K562 (cell line): Measurements from ENCODE around the gene PI4KA. TPM values are rescaled to one million over a fixed set of nuclear protein-coding genes. Genes with fewer than 3 reads are reported as not detected.

Source experiments
- ATF1 ChIP-seq, 2 experiments: fragments of 450-650 bp in 1 of 2; IDR thresholded peaks; 2 replicates each; pipeline ENCODE4 v1.6.1; 2016; ENCODE audit warnings: missing compliant biosample characterization in 1 of 2, missing genetic modification characterization in 1 of 2
- ATF6 ChIP-seq: sonication (generic); formaldehyde crosslinking; IDR thresholded peaks from 2 replicates; pipeline ENCODE4 v1.4.0; 2020; ENCODE audit warnings: mild to moderate bottlenecking, missing genetic modification reagents
- CBFA2T2 ChIP-seq: fragments of 450-650 bp; conservative IDR thresholded peaks from 2 replicates; pipeline ENCODE4 v1.6.1; 2017; ENCODE audit warnings: mild to moderate bottlenecking
- CBX8 ChIP-seq: fragments of 200-600 bp; sonication (generic); IDR thresholded peaks from 2 replicates; pipeline ENCODE4 v1.6.1; 2012; ENCODE audit warnings: borderline replicate concordance, mixed run types, low read depth, mild to moderate bottlenecking, moderate library complexity, mixed read lengths, low read length, control low read depth, inconsistent platforms; ENCODE audit not compliant: poor library complexity, severe bottlenecking; ENCODE audit errors: extremely low read depth
- CHD1 ChIP-seq: fragments of 200-600 bp; sonication (generic); IDR thresholded peaks from one replicate; pipeline ENCODE4 v1.6.1; 2012; ENCODE audit warnings: mild to moderate bottlenecking, moderate library complexity, low read length, inconsistent platforms
- IRF1 ChIP-seq: sonication (generic); formaldehyde crosslinking; IDR thresholded peaks from 2 replicates; pipeline ENCODE4 v1.8.0; 2022; ENCODE audit warnings: missing genetic modification reagents, mild to moderate bottlenecking, borderline replicate concordance
- IRF9 ChIP-seq: fragments of 450-650 bp; IDR thresholded peaks from 2 replicates; pipeline ENCODE4 v1.6.1; 2016; ENCODE audit warnings: missing biosample characterization, missing genetic modification characterization
- NFATC3 ChIP-seq: fragments of 450-650 bp; IDR thresholded peaks from 2 replicates; pipeline ENCODE4 v1.6.1; 2017; ENCODE audit warnings: mild to moderate bottlenecking
- SMAD1 ChIP-seq: fragments of 150-350 bp; IDR thresholded peaks from 2 replicates; pipeline ENCODE4 v1.6.1; 2014; ENCODE audit warnings: low read length, low read depth; ENCODE audit not compliant: partially characterized antibody
- TBL1XR1 ChIP-seq, 2 experiments: IDR thresholded peaks; 2 replicates each; pipeline ENCODE4 v1.6.1; 2012; ENCODE audit warnings: improper control_type of control experiment in 2 of 2, low read length in 2 of 2, mild to moderate bottlenecking in 1 of 2
- TCF7L2 ChIP-seq: fragments of 150-350 bp; IDR thresholded peaks from 2 replicates; pipeline ENCODE4 v1.6.1; 2016; ENCODE audit warnings: low read depth, mild to moderate bottlenecking, low read length, moderate library complexity
- XRCC5 ChIP-seq: fragments of 200-400 bp; formaldehyde crosslinking; IDR thresholded peaks from 2 replicates; pipeline ENCODE4 v1.6.1; 2017; ENCODE audit warnings: low read depth, mild to moderate bottlenecking, low read length
- YBX1 ChIP-seq: fragments of 450-650 bp; IDR thresholded peaks from 2 replicates; pipeline ENCODE4 v1.7.1; 2016; ENCODE audit warnings: mild to moderate bottlenecking
- YY1 ChIP-seq, 3 experiments: IDR thresholded peaks; 2 replicates each; pipeline ENCODE4 v1.6.1; 2011; ENCODE audit warnings: low read length in 2 of 3, mild to moderate bottlenecking in 2 of 3, moderate library complexity in 2 of 3, borderline replicate concordance in 1 of 3, control low read depth in 1 of 3, low read depth in 1 of 3; ENCODE audit not compliant: insufficient read depth in 3 of 3, insufficient replicate concordance in 2 of 3, control insufficient read depth in 1 of 3, insufficient read length in 1 of 3; ENCODE audit errors: extremely low read depth in 1 of 3
- ZNF445 ChIP-seq: fragments of 250-450 bp; sonication (Bioruptor Pico); IDR thresholded peaks from 2 replicates; pipeline ENCODE4 v1.4.0; 2020; ENCODE audit warnings: low read depth, mild to moderate bottlenecking, moderate library complexity
- ZNF583 ChIP-seq: fragments of 250-450 bp; sonication (Bioruptor Pico); IDR thresholded peaks from 2 replicates; pipeline ENCODE4 v1.4.0; 2020
- ZNF780A ChIP-seq: fragments of 250-450 bp; sonication (Bioruptor Pico); IDR thresholded peaks from 2 replicates; pipeline ENCODE4 v1.5.0; 2021; ENCODE audit warnings: mild to moderate bottlenecking
- polyA plus RNA-seq, 8 experiments: library from polyadenylated mRNA; depleted of rRNA in 4 of 8; stranded (reverse) in 5 of 8; unstranded in 3 of 8; fragments of >200 nt; fragmentation: Nextera tagmentation in 2 of 8; fragmentation: Illumina TruSeq in 1 of 8; extraction: Ambion mirVana in 2 of 8; extraction: Trizol in 1 of 8; gene quantifications; 2 replicates each; pipeline versions ENCODE4 v1.2.1 to v1.2.3, GENCODE V29; 2011 to 2014; ENCODE audit warnings: inconsistent platforms in 1 of 8, missing spikeins in 1 of 8
- total RNA-seq, 7 experiments: library from RNA; depleted of rRNA in 6 of 7; stranded (reverse); fragments of >200 nt in 6 of 7; fragmentation: Illumina TruSeq in 2 of 7; extraction: Trizol in 2 of 7; gene quantifications; 2 replicates each; pipeline versions ENCODE4 v1.2.1 to v1.2.3, GENCODE V29; 2011 to 2021; ENCODE audit warnings: low replicate concordance in 1 of 7
- TF ChIP-seq, protein P1 (sequence below), 2 experiments: fragments of 200-800 bp in 1 of 2; sonication (Bioruptor generic) in 1 of 2; sonication (generic) in 1 of 2; formaldehyde crosslinking in 1 of 2; IDR thresholded peaks in 1 of 2; conservative IDR thresholded peaks in 1 of 2; 2 replicates each; pipeline versions ENCODE4 v1.5.0 to v1.6.1; 2016 to 2020; ENCODE audit warnings: missing compliant biosample characterization in 1 of 2, missing genetic modification characterization in 1 of 2, missing genetic modification reagents in 1 of 2
- TF ChIP-seq, protein P2 (sequence below): sonication (generic); formaldehyde crosslinking; IDR thresholded peaks from 2 replicates; pipeline ENCODE4 v1.8.1; 2022; ENCODE audit warnings: missing genetic modification reagents

The PI4KA gene
- total and polyA plus RNA-seq, 9 of the 15 experiments (the other 6 are each of a cell fraction or from before 2014, with no cell fraction given), result 7.3 to 187 (median 84.7) TPM

GRCh38 chr22:20658433-20659222 is 200.0 kb downstream of the PI4KA start (continued):
- TF ChIP-seq, protein P1, sequence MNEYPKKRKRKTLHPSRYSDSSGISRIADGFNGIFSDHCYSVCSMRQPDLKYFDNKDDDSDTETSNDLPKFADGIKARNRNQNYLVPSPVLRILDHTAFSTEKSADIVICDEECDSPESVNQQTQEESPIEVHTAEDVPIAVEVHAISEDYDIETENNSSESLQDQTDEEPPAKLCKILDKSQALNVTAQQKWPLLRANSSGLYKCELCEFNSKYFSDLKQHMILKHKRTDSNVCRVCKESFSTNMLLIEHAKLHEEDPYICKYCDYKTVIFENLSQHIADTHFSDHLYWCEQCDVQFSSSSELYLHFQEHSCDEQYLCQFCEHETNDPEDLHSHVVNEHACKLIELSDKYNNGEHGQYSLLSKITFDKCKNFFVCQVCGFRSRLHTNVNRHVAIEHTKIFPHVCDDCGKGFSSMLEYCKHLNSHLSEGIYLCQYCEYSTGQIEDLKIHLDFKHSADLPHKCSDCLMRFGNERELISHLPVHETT (CRISPR knock-in tag; conservative IDR thresholded peaks at IDR 0.05 in 1 of 2, IDR thresholded peaks at IDR 0.05 in 1 of 2), result no peak
- TF ChIP-seq IRF1 (CRISPR knock-in tag), result no peak
- TF ChIP-seq ATF6 (CRISPR knock-in tag), result no peak
- 0 out of 2 replicates have a peak, but pooled peaks have one; percentile 67 for TF ChIP-seq ZNF780A
- TF ChIP-seq NFATC3, result no peak; the same call in 1 of the 2 replicates
- 0 out of 2 replicates have a peak, but pooled peaks have one; percentile 5 for TF ChIP-seq YBX1
- no peak for TF ChIP-seq XRCC5
- TF ChIP-seq YY1 (IDR thresholded peaks at IDR 0.05; ENCODE audit: borderline replicate concordance in 1 of 3, control insufficient read depth in 1 of 3, extremely low read depth in 1 of 3, insufficient read depth in 3 of 3, insufficient read length in 1 of 3, insufficient replicate concordance in 2 of 3, low read depth in 1 of 3, low read length in 2 of 3), result no peak
- no peak for TF ChIP-seq ZNF445 (CRISPR knock-in tag)
- no peak for TF ChIP-seq ZNF583 (CRISPR knock-in tag)
- no peak for TF ChIP-seq TBL1XR1 (IDR thresholded peaks at IDR 0.05; ENCODE audit: low read length in 2 of 2)
- TF ChIP-seq ATF1 (CRISPR knock-in tag; IDR thresholded peaks at IDR 0.05), result no peak
- TF ChIP-seq ATF1 (tag; IDR thresholded peaks at IDR 0.05), result no peak
- TF ChIP-seq CHD1, result no peak
- TF ChIP-seq, protein P2, sequence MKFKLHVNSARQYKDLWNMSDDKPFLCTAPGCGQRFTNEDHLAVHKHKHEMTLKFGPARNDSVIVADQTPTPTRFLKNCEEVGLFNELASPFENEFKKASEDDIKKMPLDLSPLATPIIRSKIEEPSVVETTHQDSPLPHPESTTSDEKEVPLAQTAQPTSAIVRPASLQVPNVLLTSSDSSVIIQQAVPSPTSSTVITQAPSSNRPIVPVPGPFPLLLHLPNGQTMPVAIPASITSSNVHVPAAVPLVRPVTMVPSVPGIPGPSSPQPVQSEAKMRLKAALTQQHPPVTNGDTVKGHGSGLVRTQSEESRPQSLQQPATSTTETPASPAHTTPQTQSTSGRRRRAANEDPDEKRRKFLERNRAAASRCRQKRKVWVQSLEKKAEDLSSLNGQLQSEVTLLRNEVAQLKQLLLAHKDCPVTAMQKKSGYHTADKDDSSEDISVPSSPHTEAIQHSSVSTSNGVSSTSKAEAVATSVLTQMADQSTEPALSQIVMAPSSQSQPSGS (CRISPR knock-in tag), result no peak
- TF ChIP-seq IRF9, result no peak
- no peak for TF ChIP-seq CBFA2T2
- TF ChIP-seq TCF7L2, result no peak
- TF ChIP-seq CBX8, result no peak
- TF ChIP-seq SMAD1, result no peak
